ENCODE data around the gene MYO9B.
"Not testable (repeated sequence)": the region's sequence is repeated elsewhere in the genome, so short reads cannot be mapped to it uniquely, and the experiment has no call there.

The MYO9B gene

GRCh38 chr19:17097593-17098126, 22.1 kb downstream of the MYO9B start:
- Histone ChIP-seq H3K27me3 (ENCODE audit: insufficient read depth, low read length) (no peaks in the 10 kb centered on the region), H3K4me1 (ENCODE audit: insufficient read depth, low read length) (no peaks in the 10 kb centered on the region), H3K9ac (ENCODE audit: low read depth, low read length) (0 out of 2 replicates have a peak overlapping the region, but pooled peaks have one; percentile 9), H3K9me3 (ENCODE audit: insufficient read depth, low read depth, low read length) (no peaks in the 10 kb centered on the region), H3K4me3 (ENCODE audit: low read length) (no peak overlapping the region), H3K27ac (ENCODE audit: low read length) (no peak overlapping the region), H3K36me3 (ENCODE audit: insufficient read depth, low read depth, low read length) (peaks cover 11% of the 10 kb centered on the region)

DNA sequence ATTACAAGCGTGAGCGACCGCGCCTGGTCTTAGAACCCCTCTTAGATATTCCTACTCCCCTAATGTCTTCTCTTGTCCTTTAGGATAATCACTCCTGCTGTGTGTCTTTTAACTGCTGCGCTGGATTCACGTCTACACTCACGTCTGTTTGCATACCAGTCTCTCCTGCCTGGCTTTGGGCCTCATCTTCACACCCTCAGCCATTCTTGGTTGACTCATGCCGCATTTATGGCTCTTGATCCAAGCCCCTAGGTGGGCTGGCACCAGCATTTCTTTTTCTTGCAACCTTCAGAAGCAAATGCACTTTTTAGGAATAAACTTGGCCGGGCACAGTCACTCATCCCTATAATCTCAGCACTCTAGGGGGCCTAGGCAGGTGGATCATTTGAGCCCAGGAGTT, 22.7 kb downstream of the MYO9B start:
- H3K27ac ChIP-seq (ENCODE audit: low read length), result no peak overlapping the region
- no peaks in the 10 kb centered on the region for H3K4me1 ChIP-seq (ENCODE audit: insufficient read depth, low read length)
- H3K9ac ChIP-seq (ENCODE audit: low read depth, low read length), result no peak overlapping the region
- H3K27me3 ChIP-seq (ENCODE audit: insufficient read depth, low read length), result no peaks in the 10 kb centered on the region
- H3K4me3 ChIP-seq (ENCODE audit: low read length), result no peak overlapping the region
- H3K36me3 ChIP-seq (ENCODE audit: insufficient read depth, low read depth, low read length), result peaks cover 16% of the 10 kb centered on the region
- H3K9me3 ChIP-seq (ENCODE audit: insufficient read depth, low read depth, low read length), result no peaks in the 10 kb centered on the region

GRCh38 chr19:17101686-17102628, 26.4 kb downstream of the MYO9B start:
- no peaks in the 10 kb centered on the region for H3K4me1 ChIP-seq (ENCODE audit: insufficient read depth, low read length)
- no peak overlapping the region for H3K9ac ChIP-seq (ENCODE audit: low read depth, low read length)
- H3K36me3 ChIP-seq (ENCODE audit: insufficient read depth, low read depth, low read length), result peaks cover 42% of the 10 kb centered on the region
- no peaks in the 10 kb centered on the region for H3K27me3 ChIP-seq (ENCODE audit: insufficient read depth, low read length)
- no peak overlapping the region for H3K4me3 ChIP-seq (ENCODE audit: low read length)
- H3K27ac ChIP-seq (ENCODE audit: low read length), result no peak overlapping the region
- H3K9me3 ChIP-seq (ENCODE audit: insufficient read depth, low read depth, low read length), result no peaks in the 10 kb centered on the region

- H3K27me3 ChIP-seq (ENCODE audit: insufficient read depth, low read length), result no peaks in the 10 kb centered on the region
- H3K9ac ChIP-seq (ENCODE audit: low read depth, low read length), result no peak overlapping the region
- H3K4me1 ChIP-seq (ENCODE audit: insufficient read depth, low read length), result no peaks in the 10 kb centered on the region
- no peaks in the 10 kb centered on the region for H3K9me3 ChIP-seq (ENCODE audit: insufficient read depth, low read depth, low read length)
- H3K36me3 ChIP-seq (ENCODE audit: insufficient read depth, low read depth, low read length), result peaks cover 42% of the 10 kb centered on the region
- H3K27ac ChIP-seq (ENCODE audit: low read length), result no peak overlapping the region
- H3K4me3 ChIP-seq (ENCODE audit: low read length), result no peak overlapping the region
Measured at GRCh38 chr19:17103177-17103576, 27.6 kb downstream of the MYO9B start.

- Histone ChIP-seq H3K4me1 (ENCODE audit: insufficient read depth, low read length) (no peaks in the 10 kb centered on the region), H3K4me3 (ENCODE audit: low read length) (no peak overlapping the region), H3K9ac (ENCODE audit: low read depth, low read length) (no peak overlapping the region), H3K36me3 (ENCODE audit: insufficient read depth, low read depth, low read length) (peaks cover 42% of the 10 kb centered on the region), H3K27ac (ENCODE audit: low read length) (no peak overlapping the region), H3K9me3 (ENCODE audit: insufficient read depth, low read depth, low read length) (no peaks in the 10 kb centered on the region), H3K27me3 (ENCODE audit: insufficient read depth, low read length) (no peaks in the 10 kb centered on the region)
Measured at GRCh38 chr19:17104679-17105078, 29.1 kb downstream of the MYO9B start.

GRCh38 chr19:17105556-17105955, 30.0 kb downstream of the MYO9B start:
- Histone ChIP-seq H3K36me3 (ENCODE audit: insufficient read depth, low read depth, low read length) (peaks cover 42% of the 10 kb centered on the region), H3K4me3 (ENCODE audit: low read length) (no peak overlapping the region), H3K9me3 (ENCODE audit: insufficient read depth, low read depth, low read length) (no peaks in the 10 kb centered on the region), H3K27ac (ENCODE audit: low read length) (no peak overlapping the region), H3K9ac (ENCODE audit: low read depth, low read length) (no peak overlapping the region), H3K4me1 (ENCODE audit: insufficient read depth, low read length) (no peaks in the 10 kb centered on the region), H3K27me3 (ENCODE audit: insufficient read depth, low read length) (no peaks in the 10 kb centered on the region)

GRCh38 chr19:17106964-17107363, 31.4 kb downstream of the MYO9B start:
- not testable (repeated sequence) for H3K9me3 ChIP-seq (ENCODE audit: insufficient read depth, low read depth, low read length); H3K27me3 ChIP-seq (ENCODE audit: insufficient read depth, low read length); H3K9ac ChIP-seq (ENCODE audit: low read depth, low read length); H3K4me1 ChIP-seq (ENCODE audit: insufficient read depth, low read length); H3K27ac ChIP-seq (ENCODE audit: low read length); H3K4me3 ChIP-seq (ENCODE audit: low read length)
- peaks cover 42% of the 10 kb centered on the region for H3K36me3 ChIP-seq (ENCODE audit: insufficient read depth, low read depth, low read length)

DNA sequence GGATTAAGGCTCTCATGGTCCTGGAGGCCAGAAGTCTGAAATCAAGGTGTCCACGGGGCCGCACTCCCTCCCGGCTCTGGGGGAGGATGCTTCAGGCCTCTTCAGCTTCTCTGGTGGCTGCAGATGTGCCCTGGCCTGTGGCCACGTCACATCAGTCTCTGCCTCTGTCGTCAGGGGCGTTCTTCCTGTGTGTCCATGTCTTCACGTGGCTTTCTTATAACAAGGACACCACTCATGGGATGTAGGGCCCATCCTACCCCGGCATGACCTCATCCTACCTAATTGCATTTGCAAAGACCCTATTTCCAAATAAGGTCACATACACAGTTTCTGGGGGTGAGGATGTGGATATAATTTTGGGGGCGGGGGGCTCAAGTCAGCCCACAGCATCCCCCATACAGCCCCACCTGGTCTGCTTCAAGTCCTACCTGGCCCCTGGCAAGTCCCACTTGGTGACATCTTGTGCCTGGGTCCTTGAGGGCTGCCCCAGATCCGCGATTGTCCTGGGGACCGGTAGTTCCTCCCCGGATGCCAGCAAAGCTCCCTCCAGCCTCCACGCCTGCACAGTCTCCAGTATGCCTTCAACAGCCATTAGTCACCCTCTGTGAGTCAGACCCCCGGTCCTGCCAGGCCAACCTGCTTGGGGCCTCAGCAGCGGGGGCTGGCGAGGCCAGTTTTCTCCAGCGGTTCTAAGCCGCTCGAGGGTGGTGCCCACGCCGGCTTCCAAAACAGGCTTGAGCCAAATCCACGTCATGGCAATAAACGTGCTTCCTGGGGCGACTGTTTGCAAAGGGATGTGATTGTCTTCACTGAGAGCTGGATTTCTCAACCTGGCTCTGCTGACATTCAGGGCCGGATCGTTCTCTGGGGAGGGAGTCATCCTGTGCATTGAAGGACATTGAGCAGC, 32.2 kb downstream of the MYO9B start:
- Histone ChIP-seq H3K4me1 (ENCODE audit: insufficient read depth, low read length) (no peaks in the 10 kb centered on the region), H3K27me3 (ENCODE audit: insufficient read depth, low read length) (no peaks in the 10 kb centered on the region), H3K27ac (ENCODE audit: low read length) (no peak overlapping the region), H3K9me3 (ENCODE audit: insufficient read depth, low read depth, low read length) (no peaks in the 10 kb centered on the region), H3K4me3 (ENCODE audit: low read length) (no peak overlapping the region), H3K9ac (ENCODE audit: low read depth, low read length) (no peak overlapping the region), H3K36me3 (ENCODE audit: insufficient read depth, low read depth, low read length) (peaks cover 34% of the 10 kb centered on the region)

DNA sequence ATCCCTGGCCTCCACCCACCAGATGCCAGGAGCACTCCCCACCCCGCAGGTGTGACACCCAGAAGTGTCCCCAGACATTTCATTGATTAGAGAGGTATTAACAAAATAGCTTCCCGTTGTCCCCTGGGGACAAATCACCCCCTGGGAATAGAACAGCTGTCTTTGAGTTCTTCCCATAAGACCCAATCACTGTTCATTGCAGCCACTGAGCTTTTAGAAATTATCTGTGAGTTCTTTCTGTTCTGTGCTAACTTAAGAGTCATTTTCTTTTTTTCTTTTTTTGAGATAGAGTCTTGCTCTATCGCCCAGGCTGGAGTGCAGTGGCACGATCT, 32.8 kb downstream of the MYO9B start:
- Histone ChIP-seq H3K36me3 (ENCODE audit: insufficient read depth, low read depth, low read length) (peaks cover 29% of the 10 kb centered on the region), H3K27me3 (ENCODE audit: insufficient read depth, low read length) (no peaks in the 10 kb centered on the region), H3K27ac (ENCODE audit: low read length) (no peak overlapping the region), H3K9ac (ENCODE audit: low read depth, low read length) (no peak overlapping the region), H3K4me3 (ENCODE audit: low read length) (no peak overlapping the region), H3K4me1 (ENCODE audit: insufficient read depth, low read length) (0 out of 2 replicates have a peak, but pooled peaks cover 2% of the 10 kb centered on the region), H3K9me3 (ENCODE audit: insufficient read depth, low read depth, low read length) (no peaks in the 10 kb centered on the region)

DNA sequence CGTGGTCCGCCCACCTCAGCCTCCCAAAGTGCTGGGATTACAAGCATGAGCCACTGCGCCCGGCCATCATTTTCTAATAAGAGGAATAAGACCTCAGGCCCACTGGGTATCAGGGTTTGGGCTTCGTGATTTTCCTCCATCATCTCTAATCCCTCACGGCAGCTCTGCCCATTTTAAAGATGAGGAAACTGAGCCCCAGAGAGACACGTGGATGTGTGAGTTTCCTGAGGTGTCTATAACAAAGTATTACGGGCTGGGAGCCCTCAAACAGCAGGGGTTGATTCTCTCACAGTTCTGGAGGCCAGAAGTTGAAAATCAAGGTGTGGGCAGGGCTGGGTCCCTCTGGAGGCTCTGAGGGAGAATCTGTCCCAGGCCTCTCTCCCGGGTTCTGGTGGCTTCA, 33.7 kb downstream of the MYO9B start:
- Histone ChIP-seq H3K9ac (ENCODE audit: low read depth, low read length) (no peak overlapping the region), H3K4me3 (ENCODE audit: low read length) (no peak overlapping the region), H3K27ac (ENCODE audit: low read length) (no peak overlapping the region), H3K27me3 (ENCODE audit: insufficient read depth, low read length) (no peaks in the 10 kb centered on the region), H3K9me3 (ENCODE audit: insufficient read depth, low read depth, low read length) (no peaks in the 10 kb centered on the region), H3K4me1 (ENCODE audit: insufficient read depth, low read length) (peaks cover 8% of the 10 kb centered on the region), H3K36me3 (ENCODE audit: insufficient read depth, low read depth, low read length) (peaks cover 22% of the 10 kb centered on the region)

DNA sequence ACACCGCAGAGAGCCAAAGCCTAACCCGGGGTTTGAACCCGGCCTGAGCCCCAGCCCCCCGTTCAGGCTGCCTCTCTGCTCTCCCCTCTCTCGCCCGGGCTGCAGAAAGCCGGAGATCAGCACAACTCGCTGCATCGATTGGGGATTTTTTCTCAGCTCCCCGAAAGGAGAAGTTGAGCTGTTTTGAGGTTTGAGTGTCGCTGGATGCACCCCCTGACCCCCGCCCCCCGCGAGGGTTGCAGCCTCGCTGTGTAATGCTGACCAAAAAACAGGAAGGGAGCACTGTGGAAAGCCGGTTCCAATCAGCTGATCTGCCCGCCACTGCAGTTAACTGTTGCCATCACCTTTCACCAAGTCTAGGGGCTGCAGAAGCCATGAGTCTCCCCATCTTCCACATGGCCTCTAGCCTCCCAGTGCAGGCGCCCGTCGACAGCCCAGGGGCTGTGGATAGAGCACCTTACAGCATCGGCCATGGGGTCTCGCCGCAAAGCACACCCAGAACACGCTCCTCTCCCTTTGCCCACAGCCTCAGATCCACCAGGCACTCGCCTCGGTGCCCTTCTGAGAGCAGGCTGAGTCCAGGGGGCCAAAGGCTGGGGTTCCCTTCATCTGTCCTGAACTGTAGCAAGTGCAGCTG, 34.5 kb downstream of the MYO9B start:
- Histone ChIP-seq H3K27me3 (ENCODE audit: insufficient read depth, low read length) (no peaks in the 10 kb centered on the region), H3K4me3 (ENCODE audit: low read length) (no peak overlapping the region), H3K4me1 (ENCODE audit: insufficient read depth, low read length) (peaks cover 12% of the 10 kb centered on the region), H3K9ac (ENCODE audit: low read depth, low read length) (no peak overlapping the region), H3K27ac (ENCODE audit: low read length) (no peak overlapping the region), H3K9me3 (ENCODE audit: insufficient read depth, low read depth, low read length) (no peaks in the 10 kb centered on the region), H3K36me3 (ENCODE audit: insufficient read depth, low read depth, low read length) (peaks cover 17% of the 10 kb centered on the region)

All from iPS-20b (cell line).